Fibroblast of lung (primary cell): ENCODE results near the gene FCHO1. TPM values are rescaled to one million over a fixed set of nuclear protein-coding genes. Genes with fewer than 3 reads are reported as not detected.

Experiments used
- DNase-seq, 2 donors: peaks; one replicate each; pipeline versions ENCODE4 v3.0.0 to v3.0.0-alpha.2; 2010; ENCODE audit warnings: low read depth in 2 of 2
- H2AFZ ChIP-seq: 2 replicates; pipeline ENCODE4 v1.5.1; 2012; ENCODE audit warnings: low read length, control low read depth, inconsistent platforms
- H3K27ac ChIP-seq: 2 replicates; pipeline ENCODE4 v1.5.1; 2011; ENCODE audit warnings: low read length, control low read depth; ENCODE audit not compliant: insufficient read depth
- H3K27me3 ChIP-seq: 2 replicates; pipeline ENCODE4 v1.5.1; 2011; ENCODE audit warnings: mild to moderate bottlenecking, low read length; ENCODE audit not compliant: control insufficient read depth, insufficient read depth
- H3K36me3 ChIP-seq: 2 replicates; pipeline ENCODE4 v1.5.1; 2011; ENCODE audit warnings: low read length; ENCODE audit not compliant: control insufficient read depth, insufficient read depth
- H3K4me1 ChIP-seq: 2 replicates; pipeline ENCODE4 v1.5.1; 2011; ENCODE audit warnings: low read length; ENCODE audit not compliant: control insufficient read depth, insufficient read depth; ENCODE audit errors: extremely low read depth
- H3K4me2 ChIP-seq: 2 replicates; pipeline ENCODE4 v1.5.1; 2011; ENCODE audit warnings: low read length, control low read depth; ENCODE audit not compliant: insufficient read depth; ENCODE audit errors: extremely low read depth
- H3K4me3 ChIP-seq, 4 experiments: fragments of 200-600 bp in 1 of 4; sonication (generic) in 1 of 4; replicated peaks in 1 of 4; 2 replicates each; pipeline ENCODE4 v1.5.1; 2011 to 2016; ENCODE audit warnings: low read length in 4 of 4, low read depth in 3 of 4, mild to moderate bottlenecking in 3 of 4, control low read depth in 2 of 4, inconsistent platforms in 1 of 4, mixed read lengths in 1 of 4; ENCODE audit not compliant: insufficient read depth in 1 of 4; ENCODE audit errors: control extremely low read depth in 1 of 4
- H3K79me2 ChIP-seq: 2 replicates; pipeline ENCODE4 v1.5.1; 2012; ENCODE audit warnings: mild to moderate bottlenecking, low read length, inconsistent platforms; ENCODE audit not compliant: control insufficient read depth, insufficient read depth
- H3K9ac ChIP-seq: 2 replicates; pipeline ENCODE4 v1.5.1; 2011; ENCODE audit warnings: mild to moderate bottlenecking, low read length, control low read depth; ENCODE audit not compliant: insufficient read depth
- H3K9me3 ChIP-seq: 2 replicates; pipeline ENCODE4 v1.5.1; 2012; ENCODE audit warnings: low read depth, low read length; ENCODE audit not compliant: control insufficient read depth, insufficient read depth
- H4K20me1 ChIP-seq: 2 replicates; pipeline ENCODE4 v1.5.1; 2011; ENCODE audit warnings: low read length; ENCODE audit not compliant: control insufficient read depth, insufficient read depth; ENCODE audit errors: extremely low read depth
- EZH2 ChIP-seq: IDR thresholded peaks from 2 replicates; pipeline ENCODE4 v1.5.1; 2012; ENCODE audit warnings: low read length, control low read depth, mild to moderate bottlenecking; ENCODE audit errors: missing control alignments
- polyA plus RNA-seq, 2 donors: library from polyadenylated mRNA; depleted of rRNA in 1 of 2; stranded (reverse) in 1 of 2; unstranded in 1 of 2; fragments of >200 nt; gene quantifications; 2 replicates each; pipeline ENCODE4 v1.2.1, GENCODE V29; 2011 to 2012; ENCODE audit warnings: missing spikeins in 1 of 2
- total RNA-seq: library from RNA; depleted of rRNA; stranded (reverse); fragments of >200 nt; gene quantifications from 2 replicates; pipeline ENCODE4 v1.2.1, GENCODE V29; 2014
- TF ChIP-seq, protein P1 (sequence below), 2 donors: IDR thresholded peaks in 1 of 2; conservative IDR thresholded peaks in 1 of 2; 1 replicate in 1 of 2; 2 replicates in 1 of 2; pipeline ENCODE4 v1.5.1; 2011 to 2012; ENCODE audit warnings: low read length in 2 of 2, control low read depth in 1 of 2, inconsistent platforms in 1 of 2, low read depth in 1 of 2, mild to moderate bottlenecking in 1 of 2

Gene FCHO1
- total and polyA plus RNA-seq, 2 donors (not counting 1 experiment from before 2014, with no cell fraction given) = 0.07 to 0.33 TPM

DNA sequence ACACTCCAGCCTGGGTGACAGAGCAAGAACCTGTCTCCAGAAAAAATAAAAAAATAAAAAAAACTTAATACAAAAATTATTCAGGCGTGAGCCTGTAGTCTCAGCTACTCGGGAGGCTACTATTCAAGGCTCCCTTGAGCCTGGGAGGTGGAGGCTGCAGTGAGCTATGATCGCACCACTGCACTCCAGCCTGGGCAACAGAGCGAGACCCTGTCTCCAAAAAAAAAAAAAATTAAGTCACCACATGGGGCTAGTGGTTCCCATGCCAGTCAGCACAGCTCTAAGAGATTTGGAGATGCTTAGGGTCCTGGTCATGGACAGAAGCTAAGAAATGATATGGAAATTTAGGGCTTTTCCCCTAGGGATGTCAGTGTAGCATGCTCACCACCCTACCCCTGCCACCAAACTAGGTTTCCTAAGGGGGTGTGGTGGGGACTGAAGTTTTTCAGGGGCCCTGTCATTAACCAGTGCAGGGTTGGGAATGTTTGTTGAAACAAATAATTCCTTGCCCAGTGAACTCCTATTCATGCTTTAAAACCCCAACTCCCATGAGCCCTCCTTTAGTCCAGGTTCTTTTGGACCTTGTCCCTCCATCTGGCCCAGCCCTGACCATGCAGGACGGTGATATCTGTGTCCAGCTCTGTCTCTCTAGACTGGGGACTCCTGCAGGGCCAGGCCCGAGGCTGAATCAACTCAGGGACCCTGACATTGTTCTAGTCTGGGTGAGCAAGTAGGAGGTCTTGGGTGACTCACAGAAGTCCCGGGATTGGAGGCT lies 1.8 kb downstream of the FCHO1 start:
- Histone ChIP-seq H3K27me3 (no peaks in the 10 kb centered on the region), H2AFZ (no peak overlapping the region), H3K9ac (no peak overlapping the region), H3K4me3 (no peak overlapping the region), H3K79me2 (no peaks in the 10 kb centered on the region), H3K36me3 (no peaks in the 10 kb centered on the region), H4K20me1 (no peaks in the 10 kb centered on the region), H3K4me2 (no peak overlapping the region), H3K4me1 (no peaks in the 10 kb centered on the region), H3K27ac (no peak overlapping the region), H3K9me3 (no peaks in the 10 kb centered on the region)
- DNase-seq = no peak
- TF ChIP-seq, protein P1, sequence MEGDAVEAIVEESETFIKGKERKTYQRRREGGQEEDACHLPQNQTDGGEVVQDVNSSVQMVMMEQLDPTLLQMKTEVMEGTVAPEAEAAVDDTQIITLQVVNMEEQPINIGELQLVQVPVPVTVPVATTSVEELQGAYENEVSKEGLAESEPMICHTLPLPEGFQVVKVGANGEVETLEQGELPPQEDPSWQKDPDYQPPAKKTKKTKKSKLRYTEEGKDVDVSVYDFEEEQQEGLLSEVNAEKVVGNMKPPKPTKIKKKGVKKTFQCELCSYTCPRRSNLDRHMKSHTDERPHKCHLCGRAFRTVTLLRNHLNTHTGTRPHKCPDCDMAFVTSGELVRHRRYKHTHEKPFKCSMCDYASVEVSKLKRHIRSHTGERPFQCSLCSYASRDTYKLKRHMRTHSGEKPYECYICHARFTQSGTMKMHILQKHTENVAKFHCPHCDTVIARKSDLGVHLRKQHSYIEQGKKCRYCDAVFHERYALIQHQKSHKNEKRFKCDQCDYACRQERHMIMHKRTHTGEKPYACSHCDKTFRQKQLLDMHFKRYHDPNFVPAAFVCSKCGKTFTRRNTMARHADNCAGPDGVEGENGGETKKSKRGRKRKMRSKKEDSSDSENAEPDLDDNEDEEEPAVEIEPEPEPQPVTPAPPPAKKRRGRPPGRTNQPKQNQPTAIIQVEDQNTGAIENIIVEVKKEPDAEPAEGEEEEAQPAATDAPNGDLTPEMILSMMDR (conservative IDR thresholded peaks at IDR 0.05 in 1 of 2, IDR thresholded peaks at IDR 0.05 in 1 of 2; ENCODE audit: low read depth in 1 of 2, low read length in 2 of 2) = no peak
- TF ChIP-seq EZH2 = no peak

DNA sequence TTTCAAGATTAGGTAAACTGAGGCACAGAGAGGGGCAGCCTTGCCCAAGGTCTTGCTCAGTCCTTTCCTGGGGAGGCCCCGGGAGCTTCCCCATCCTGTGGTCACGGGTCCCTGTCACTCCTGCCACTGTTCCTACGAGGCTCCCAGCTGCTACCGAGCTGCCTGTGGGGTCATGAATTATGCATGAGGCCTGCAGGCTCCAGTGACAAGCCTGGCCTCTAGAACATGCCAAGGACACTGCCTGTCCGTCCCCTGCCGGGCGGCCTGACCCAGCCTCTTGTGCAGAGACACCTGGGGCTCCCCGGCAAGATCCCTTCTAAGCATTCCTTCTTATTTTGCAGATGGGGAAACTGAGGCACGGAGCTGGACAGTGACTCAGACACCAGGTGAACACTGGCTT lies 2.7 kb downstream of the FCHO1 start:
- Histone ChIP-seq H2AFZ (no peak overlapping the region), H3K27ac (no peak overlapping the region), H3K27me3 (no peaks in the 10 kb centered on the region), H3K4me3 (no peak overlapping the region), H3K79me2 (no peaks in the 10 kb centered on the region), H3K4me2 (no peak overlapping the region), H3K9me3 (no peaks in the 10 kb centered on the region), H4K20me1 (no peaks in the 10 kb centered on the region), H3K4me1 (no peaks in the 10 kb centered on the region), H3K9ac (no peak overlapping the region), H3K36me3 (no peaks in the 10 kb centered on the region)
- no peak for DNase-seq
- TF ChIP-seq, protein P1 (conservative IDR thresholded peaks at IDR 0.05 in 1 of 2, IDR thresholded peaks at IDR 0.05 in 1 of 2; ENCODE audit: low read depth in 1 of 2, low read length in 2 of 2) = no peak
- no peak for TF ChIP-seq EZH2

DNA sequence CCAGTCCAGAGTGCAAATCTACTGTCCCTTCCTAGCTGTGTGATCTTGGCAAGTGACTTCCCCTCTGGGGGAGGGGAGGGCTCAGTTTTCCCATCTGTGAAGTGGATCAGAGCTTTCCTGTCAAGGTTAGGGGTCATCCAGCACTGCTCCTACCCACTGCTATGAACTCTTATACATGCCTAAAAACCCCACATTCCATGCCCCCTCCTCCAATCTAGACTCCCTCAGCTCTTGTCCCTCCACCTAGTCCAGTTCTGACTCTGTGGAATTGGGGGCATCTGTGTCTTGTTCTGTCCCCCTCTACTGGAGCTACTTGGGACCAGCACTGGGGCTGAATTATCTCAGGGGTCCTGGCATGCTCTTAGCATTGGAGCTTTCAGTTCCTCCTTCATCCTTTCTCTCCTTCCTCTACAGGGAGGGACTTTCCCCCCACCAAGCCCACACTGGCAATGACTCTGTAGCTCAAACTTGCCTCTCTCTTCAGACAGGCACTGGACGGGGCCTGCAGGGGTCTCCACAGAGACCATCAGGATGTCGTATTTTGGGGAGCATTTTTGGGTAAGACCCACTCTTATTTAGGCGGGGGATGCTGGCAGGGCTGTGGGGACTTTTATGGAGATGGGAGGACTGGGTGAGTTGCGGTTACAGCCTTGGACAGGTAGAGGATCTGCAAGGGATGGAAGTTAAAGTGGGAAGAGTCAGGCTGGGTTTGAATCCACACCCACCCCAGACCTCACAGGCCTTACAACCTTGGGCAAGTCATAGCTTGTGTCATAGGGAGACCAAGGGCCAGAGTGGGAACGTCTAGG lies 3.6 kb downstream of the FCHO1 start:
- Histone ChIP-seq H3K36me3 (no peaks in the 10 kb centered on the region), H3K9me3 (no peaks in the 10 kb centered on the region), H3K4me3 (no peak overlapping the region), H3K4me1 (no peaks in the 10 kb centered on the region), H2AFZ (no peak overlapping the region), H3K27me3 (no peaks in the 10 kb centered on the region), H4K20me1 (no peaks in the 10 kb centered on the region), H3K4me2 (no peak overlapping the region), H3K27ac (no peak overlapping the region), H3K9ac (no peak overlapping the region), H3K79me2 (no peaks in the 10 kb centered on the region)
- no peak for DNase-seq
- TF ChIP-seq EZH2 = no peak
- TF ChIP-seq, protein P1 (conservative IDR thresholded peaks at IDR 0.05 in 1 of 2, IDR thresholded peaks at IDR 0.05 in 1 of 2; ENCODE audit: low read depth in 1 of 2, low read length in 2 of 2) = no peak
